NCI-H2107 treated with DMSO at 0.1 percent for 48 hours (cell line): ENCODE results near the gene SYNE3.

Source experiments
- DNase-seq: peaks from one replicate; lab custom pipeline; 2025; ENCODE audit not compliant: unreplicated experiment; lab: John Stamatoyannopoulos, UW

SYNE3 gene

DNA sequence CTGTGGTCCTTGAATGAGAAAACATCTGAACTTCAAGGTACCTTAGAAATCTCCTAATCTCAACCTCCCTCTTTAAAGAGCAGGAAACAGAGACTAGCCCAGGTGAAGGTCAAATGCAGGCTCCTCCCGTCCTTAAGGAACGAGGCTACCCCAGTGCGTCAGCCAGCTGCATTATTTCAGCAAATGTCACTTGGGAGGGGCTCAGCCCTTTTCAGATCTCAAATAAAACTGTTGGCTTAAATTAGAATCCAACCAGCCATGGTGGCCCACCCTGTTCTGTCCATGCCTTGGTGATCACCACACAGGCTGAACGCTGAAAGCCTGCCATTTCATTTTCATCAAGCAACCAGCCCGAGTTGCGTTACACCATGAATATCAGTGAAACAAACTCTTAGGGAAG, 7.0 kb downstream of the SYNE3 start:
- DNase-seq: no peak

DNA sequence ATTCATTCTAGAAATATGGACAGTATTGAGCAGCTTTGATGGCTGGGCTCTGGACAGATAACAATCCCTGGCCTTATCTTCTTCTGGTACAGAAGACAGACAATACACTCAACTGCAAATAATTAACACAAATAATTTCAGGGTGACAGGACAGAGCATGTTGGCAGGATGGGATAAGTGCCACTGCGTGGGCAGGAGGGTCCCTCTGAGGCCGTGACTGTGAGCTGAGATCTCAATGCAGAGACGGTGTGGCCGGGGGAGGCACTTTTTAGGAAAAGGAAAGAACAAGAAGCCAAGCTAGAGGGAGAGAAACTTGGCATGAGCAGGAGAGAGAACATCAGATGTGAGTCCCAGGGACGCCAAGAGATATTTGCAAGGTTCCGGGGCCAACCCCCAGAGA, 8.1 kb downstream of the SYNE3 start:
- no peak for DNase-seq

DNA sequence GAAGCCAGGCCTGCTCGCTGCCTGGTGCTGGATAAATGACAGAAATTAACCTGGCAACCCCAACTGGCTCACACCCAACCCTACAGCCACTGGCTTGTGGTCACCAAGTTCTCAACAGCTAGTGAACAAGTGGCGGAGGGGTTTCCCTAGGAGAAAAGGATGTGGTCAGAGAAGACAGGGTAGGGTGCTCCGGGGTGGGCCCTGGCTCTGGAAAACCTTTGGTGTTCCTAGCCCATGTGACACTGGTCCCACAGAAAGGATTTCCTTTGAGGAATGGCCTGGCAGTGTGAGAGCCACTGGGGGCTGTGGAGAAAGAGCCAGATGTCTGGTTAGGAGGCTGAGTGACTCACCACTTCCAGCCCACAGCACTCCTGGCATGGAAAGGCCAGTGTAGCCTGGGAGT, 8.7 kb downstream of the SYNE3 start:
- no peak for DNase-seq

DNA sequence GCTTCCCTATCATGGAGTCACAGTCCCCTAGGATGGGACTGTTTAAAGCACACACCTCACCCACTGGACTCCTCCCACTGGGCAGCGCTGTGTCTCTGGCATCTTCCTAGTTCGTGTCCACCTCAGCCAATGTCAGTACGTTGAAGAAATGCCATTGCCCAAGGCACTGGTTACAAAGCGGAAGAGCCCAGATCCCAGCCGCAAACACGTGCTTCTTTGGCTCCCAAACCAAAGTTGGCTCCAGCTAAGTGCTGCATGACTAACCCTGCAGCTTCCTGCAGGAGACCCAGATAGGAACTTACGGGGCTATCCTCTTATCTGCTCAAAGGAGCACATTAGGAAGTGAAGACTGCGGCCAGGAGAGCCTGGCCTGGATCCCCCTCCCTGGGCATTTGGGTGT, 9.3 kb downstream of the SYNE3 start:
- DNase-seq: no peak

DNA sequence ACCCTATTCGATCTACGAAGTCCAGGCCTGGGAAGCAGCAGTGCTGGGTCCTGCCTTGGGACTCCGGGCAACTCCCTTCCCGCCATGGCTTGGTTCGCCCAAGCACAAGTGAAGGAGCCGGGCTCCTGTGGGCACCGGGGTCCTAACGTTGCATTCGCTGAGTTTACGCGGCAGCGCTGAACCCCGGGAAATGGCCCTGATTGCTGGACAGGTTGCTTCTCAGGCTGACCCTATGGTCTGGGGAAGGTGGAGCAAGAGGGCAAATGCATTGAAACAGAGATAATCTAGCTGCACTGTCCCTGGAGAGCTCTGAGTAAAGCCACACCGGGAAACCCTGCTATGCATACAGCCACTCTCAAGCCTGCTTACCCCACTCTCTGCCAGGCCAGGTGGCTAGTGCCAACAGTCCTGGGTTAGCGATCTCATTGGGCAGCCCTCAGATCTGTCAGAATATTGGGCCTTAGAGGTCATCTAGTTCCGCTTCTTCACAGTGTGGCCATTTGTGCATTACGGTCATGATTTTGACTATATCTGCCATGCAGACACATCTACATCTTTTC, 11.3 kb downstream of the SYNE3 start:
- DNase-seq: no peak

DNA sequence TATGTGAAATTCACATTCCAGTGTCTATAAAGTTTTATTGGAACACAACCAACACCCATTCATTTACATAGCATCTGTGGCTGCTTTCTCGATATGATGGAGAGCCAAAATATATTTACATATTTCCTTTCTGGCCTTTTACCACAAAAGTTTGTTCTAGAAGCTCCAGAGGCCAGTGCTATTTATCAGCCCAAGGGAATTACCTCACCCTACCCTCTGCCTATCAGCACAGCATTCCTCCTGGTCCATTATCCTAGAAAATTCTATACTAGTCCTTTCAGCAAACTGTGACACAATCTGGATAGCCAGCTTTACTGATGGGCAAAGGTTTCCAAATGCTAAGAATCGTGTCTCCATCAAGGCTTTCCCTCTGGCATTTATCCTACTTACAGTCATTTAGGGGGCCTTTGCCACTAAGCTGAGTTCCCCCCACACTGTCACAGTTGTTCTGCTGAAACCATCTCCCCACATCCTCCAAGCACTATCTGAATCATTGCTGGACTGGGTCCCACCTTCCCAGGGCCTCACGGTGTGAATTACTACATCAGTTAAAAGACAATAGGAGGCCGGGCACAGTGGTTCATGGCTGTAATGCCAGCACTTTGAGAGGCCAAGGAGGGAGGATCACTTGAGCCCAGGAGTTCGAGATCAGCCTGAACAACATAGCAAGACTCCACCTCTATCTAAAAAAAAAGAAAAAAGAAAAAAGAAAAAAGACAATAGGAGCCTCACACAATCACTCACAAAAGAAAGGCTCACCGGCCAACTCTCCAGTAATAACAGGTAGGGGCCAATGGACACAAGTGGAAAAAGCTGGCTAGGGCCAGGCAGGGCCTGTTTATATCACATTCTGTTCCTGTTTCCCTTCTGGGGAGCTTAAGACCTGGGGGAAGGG, 12.1 kb downstream of the SYNE3 start:
- DNase-seq: no peak

DNA sequence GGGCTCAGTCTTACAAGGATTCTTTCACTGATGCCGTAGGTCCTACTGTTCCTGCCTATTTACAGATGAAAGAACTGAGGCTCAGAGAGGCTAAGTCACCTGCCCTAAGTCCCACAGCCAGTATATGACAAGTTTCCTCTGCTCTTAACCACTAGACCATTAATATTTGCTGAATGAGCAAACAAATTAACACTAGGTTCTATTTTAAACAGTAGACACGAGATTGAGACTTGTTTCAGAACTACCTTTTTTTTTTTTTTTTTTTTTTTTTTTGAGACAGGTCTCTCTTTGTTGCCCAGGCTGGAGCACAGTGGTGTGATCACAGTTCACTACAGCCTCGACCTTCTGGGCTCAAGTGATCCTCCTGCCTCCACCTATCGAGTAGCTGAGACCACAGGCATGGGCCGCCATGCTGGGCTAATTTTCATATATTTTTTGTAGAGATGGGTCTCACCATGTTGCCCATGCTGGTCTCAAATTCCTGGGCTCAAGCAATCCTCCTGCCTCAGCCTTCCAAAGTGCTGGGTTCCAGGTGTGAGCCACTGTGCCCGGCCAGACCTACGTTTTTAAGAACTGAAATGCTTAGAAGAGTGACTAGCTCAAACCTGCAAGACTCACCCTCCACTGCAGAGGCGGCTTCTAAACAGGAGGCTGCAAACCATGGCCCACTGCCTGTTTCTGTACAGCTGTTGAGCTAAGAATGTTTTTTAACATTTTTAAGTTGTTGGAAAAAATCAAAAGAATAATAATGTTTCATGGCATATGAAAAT, 12.9 kb downstream of the SYNE3 start:
- DNase-seq: no peak

DNA sequence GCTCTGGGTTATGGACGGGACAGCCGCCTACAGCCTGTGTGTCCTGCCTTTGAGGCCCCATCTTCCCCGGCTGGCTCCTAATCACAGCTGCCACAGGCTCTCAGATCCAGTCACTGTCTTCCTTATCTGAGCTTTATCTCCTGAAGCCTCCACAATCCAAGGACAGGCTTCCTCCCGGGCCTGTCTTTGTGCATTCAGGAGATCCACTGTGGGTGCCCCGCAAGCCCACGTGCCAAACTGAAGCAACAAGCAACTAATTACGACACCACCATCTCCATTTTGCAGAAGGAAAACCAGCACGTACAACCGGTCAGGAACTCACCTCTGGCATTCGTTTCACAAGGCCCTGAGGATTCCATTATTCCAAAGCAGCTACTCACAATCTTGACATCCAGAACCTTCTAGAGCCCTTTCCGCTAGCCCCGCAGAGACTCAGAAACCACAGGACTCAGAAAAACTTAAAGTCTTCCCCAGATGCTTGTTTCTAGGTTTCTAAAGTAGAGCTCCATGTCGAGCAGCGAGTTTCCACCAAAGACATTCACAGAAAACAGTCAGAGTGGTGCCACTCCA, 14.0 kb downstream of the SYNE3 start:
- no peak for DNase-seq

DNA sequence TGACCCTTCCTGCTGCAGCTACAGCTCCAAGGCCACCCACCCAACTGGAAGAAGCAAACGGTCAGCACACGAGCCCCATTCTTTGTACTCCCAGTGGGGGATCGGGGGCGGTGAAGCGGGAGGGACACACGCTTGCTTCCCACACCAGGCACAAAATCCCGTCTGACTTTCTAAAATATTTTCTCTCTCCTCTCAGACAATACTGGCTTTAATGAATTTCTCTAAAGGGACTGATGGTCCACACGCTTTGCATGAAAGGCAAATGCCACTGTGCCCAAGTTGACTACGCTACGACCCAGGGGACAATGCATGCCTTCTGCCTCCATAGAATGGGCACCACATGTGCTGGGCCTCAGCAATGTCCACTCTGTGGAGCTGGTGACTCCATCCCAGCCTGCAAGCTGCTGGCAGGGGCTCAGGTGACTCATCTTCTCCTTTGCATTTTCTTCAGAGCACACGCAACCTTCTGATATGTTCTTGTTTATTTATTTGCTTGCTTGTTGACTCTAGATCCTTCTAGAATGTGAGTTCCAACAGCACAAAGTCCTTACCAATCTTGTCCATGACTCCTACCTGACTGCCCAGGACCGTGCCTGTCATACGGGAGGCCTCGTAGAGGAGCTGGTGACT, 15.6 kb downstream of the SYNE3 start:
- no peak for DNase-seq

DNA sequence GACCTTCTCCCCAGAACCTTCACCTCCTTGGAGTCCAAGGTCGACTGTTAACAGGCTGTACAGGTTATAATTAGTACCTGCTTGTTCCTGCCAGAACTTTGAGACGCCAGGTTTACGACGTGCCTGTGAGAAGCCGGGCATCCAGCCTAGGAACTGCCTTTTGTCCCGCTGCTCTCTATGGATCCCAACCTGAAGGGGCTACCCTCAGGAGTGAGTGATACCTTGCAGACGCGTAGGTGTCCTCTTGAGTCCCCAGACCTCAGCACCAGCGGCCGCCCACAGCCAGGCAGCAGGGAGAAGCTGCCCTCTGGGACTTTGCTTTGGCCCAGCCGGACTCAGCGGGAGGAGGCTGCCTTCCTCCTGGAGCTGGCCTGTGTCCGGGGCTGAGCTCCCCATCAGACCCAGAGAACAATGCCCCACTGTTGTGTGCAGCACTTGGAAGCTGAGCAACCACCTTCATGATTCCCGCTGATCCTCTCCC, 16.2 kb downstream of the SYNE3 start:
- DNase-seq: no peak

DNA sequence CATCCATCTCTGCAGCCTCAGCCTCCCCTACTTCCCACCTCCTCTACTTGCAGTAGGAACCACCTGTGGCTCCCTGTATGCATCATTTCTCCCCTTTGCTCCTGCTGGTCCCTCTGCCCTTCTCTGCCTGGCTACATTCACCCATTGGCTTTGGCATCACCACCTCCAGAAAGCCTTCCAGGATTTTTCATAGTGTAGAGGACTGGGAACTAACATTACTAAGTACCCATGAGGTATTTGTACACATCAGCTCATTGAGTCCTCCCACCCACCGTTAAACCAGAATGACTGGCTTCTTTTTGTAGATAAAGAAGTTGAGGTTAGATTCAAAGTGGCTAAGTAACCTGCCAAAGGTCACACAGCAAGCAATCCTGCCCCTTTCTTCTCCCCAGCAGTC, 17.1 kb downstream of the SYNE3 start:
- DNase-seq: no peak

DNA sequence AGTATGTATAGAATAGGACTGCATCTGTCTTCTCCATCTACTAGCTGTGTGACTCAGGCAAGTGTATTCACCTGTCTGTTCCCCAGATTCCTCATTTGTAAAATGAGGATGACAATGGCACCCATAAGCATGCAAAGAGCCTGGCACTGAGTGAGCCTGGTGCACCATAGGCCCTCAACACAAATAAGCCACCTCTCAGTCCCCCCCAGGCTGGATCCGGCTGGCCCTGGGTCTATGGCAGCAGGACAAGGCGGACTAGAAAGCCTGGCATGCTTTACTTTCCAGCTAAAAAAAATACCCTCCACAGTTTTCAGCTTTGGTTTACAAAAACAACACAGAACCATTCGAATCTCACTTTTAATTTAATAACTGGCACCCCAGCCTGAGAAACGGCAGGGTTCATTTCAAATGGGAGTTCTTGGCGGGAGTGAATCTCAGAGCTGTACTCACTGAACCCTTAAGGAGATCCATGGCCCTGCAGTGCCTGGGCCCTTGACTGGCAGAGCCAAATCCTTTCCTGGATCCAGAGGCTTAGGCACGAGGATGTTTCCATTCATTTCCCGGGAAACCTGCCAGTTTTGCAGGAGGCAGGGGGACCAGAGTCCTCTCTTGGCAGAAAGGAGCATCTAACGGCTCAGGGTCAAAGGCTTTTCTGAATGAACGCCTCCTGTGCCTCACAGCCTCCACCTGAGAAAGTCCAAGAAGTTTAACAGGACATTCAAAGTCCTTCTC, 17.7 kb downstream of the SYNE3 start:
- DNase-seq: no peak

DNA sequence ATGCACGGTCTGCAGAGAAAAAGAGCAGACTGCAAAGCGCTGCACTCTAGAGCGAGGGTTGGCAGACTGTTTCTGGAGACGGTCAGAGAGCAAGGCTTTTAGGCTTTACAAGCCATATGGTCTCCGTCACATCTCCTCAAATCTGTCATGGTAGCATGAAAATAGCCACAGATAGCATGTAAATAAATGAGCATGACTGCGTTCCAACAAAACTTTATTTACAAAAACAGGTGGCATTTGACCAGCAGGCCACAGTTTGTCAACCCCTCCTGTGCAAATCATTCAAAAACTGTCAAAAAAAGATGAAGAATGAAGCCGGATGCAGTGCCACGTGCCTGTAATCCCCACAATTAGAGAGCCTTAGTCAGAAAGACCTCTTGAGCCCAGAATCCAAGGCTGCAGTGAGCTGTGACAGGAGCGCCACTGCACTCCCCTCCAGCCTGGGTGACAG, 18.9 kb downstream of the SYNE3 start:
- no peak for DNase-seq

DNA sequence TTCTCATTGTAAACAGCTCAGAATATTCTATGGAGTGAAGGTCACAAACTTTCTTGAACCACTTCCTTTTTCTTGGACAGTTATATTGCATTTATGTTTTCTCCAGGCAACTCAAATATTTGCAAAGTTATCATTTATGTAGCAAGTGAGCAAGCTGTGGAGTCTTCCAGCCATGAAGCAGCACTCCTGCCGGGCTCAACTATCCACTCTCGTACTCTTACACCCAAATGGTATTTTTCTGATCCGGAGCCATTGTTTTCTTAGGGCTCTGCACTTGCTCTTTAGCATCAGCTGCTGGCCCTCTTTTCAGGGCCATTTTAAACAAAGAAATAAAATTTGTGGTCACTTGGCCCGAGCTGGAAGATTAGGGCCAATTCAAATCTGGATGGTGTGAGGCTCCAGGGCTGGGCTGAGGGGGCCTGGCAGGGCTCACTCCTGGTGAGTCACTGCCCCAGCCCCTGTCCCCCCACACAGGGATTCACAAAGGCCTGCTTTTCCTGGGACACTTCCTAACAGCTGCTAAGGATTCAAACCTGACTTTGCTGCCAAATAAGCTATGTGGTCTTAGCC, 19.7 kb downstream of the SYNE3 start:
- no peak for DNase-seq

DNA sequence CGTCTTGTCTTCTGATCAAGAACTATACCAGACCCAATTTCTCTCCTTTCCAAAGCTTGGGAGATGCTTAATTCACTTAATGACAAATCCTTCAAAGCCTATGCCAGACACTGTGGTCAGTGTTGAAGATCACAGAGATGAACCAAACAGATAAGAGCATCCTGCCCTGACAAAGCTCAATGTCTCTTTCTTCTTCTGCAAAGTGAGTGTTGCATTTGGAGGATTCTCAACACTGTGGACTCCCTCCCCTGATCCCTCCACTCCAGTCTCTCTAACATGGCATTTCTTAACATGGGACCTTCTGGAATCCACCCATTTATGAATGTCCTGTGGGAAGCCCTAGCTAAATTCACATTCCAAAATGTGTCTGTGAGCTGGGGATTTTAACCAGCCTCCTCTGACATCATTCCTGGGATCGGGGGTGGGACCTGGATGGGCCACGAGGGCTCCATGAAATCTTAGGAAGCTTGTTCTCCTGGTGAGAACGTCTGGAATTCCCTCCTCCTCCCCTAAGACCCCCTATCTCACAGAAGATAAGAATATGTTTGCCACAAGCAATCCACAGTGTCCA, 20.3 kb downstream of the SYNE3 start:
- no peak for DNase-seq

DNA sequence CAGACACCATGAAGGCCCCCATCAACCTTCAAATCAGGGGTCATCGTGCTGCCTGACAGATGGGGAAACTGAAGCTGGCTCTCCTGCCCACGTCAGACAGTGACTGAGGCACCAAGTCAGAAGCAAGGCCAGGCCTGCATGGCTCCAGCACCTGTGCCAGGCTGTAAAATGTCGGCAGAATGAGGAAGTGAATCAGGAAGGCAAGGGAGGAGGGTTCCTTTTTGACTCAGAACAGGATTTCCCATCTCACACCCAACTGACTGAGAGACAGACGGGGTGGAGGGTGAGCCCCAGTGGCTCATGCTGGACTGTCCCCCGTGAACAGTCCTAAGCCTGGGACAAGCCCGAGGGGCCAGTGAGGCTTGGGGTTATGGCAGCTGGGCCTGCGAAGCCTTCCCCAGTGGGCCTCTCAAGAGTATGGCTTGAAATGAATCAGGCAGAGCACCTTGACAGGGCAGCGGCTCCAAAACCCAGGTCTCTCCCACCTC, 20.9 kb downstream of the SYNE3 start:
- no peak for DNase-seq

DNA sequence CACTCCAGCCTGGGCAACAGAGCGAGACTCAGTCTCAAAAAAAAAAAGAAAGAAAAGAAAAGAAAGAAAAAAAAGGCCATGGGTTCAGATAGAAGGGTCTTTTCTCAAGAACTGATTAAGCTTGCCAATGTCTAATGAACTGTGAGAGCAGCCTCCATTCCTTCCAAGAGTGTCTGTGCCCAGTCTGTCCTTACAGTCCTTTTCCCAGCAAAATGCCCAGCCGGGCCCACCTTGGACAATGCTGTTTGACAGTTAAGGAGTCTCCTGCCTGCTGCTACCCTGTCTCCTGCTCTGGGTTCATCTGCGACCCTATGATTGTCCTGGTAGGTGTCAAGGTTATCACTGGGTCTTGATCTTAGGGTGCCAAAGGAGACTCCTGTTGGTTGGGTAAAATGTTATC, 21.4 kb downstream of the SYNE3 start:
- DNase-seq: no peak

DNA sequence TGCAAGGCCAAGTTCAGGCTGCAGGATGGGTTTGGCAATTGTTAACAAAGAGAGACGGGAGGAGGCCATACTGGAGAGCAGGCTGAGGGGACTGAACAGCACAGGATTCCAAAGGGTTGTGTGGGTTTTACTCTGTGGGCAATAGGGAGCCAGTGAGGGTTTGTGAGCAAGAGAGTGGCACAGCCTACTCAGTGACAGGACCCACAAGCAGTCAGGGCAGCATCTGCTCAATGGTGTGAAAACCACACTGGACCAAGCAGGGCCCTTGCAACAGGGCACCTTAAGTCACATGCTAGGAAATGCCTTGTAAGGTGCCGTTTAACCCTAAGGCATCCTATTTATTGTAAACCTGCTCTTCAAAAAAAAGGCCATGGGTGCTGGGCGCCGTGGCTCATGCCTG, 22.0 kb downstream of the SYNE3 start:
- DNase-seq: no peak

DNA sequence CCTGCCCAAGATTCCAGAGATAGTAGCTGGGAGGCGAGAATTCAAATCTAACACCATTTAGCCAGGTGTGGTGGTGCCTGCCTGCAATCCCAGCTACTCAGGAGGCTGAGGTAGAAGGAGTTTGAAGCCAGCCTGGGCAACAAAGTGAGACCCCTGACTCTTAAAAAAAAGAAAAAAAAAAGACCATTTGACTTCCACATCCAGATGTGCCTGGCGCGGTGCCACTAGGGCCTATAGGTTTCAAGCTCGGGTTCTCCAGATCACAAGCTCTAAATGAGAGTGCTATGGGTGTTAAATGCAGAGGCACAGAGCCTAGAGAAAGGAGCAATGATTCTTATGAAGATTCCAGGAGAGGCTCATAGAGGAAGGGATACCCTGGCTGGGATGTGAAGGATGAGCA, 22.5 kb downstream of the SYNE3 start:
- no peak for DNase-seq

DNA sequence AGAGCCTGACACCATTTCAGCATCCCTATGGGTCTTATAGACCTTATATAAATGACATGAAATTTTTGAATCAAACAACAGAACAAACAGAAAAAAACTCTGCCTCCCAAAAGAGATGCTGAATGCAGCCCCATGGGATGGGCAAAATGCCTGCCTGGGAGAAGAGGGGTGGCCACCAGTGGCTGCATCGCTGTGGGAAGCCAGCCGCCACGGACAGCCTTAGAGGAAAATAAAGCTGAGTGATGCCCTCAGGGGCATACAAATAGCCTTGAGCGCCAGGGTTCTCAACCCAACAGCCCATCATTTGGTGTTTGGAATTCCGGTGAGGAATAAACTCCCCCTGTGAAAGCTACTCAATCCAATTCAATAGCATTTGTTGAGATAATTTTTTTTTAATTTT, 22.9 kb downstream of the SYNE3 start:
- DNase-seq: no peak
